Esophagus squamous epithelium (tissue), 5 donors: ENCODE measurements around the gene COMMD6. TPM values are rescaled to one million over a fixed set of nuclear protein-coding genes. Genes with fewer than 3 reads are reported as not detected.

Experiments used
- DNase-seq: peaks from one replicate; lab custom pipeline; 2025; lab: John Stamatoyannopoulos, UW
- H3K27ac ChIP-seq, 4 donors: fragments of 200-600 bp; sonication (generic); one replicate each; pipeline ENCODE4 v1.5.1; 2016 to 2019; ENCODE audit warnings: mild to moderate bottlenecking in 1 of 4
- H3K27me3 ChIP-seq, 4 donors: fragments of 200-600 bp; sonication (generic); 1 replicate in 3 of 4; 2 replicates in 1 of 4; pipeline versions ENCODE4 v1.5.1 to v1.6.0; 2017 to 2021; ENCODE audit warnings: antibody characterized with exemption in 1 of 4
- H3K36me3 ChIP-seq, 3 donors: fragments of 200-600 bp; sonication (generic); one replicate each; pipeline ENCODE4 v1.5.1; 2016 to 2019
- H3K4me1 ChIP-seq, 3 donors: fragments of 200-600 bp; sonication (generic); one replicate each; pipeline ENCODE4 v1.5.1; 2017 to 2019
- H3K4me3 ChIP-seq, 4 donors: fragments of 200-600 bp; sonication (generic); 1 replicate in 3 of 4; 2 replicates in 1 of 4; pipeline ENCODE4 v1.5.1; 2016 to 2019; ENCODE audit warnings: mild to moderate bottlenecking in 2 of 4, moderate library complexity in 1 of 4
- H3K9me3 ChIP-seq, 3 donors: fragments of 200-600 bp; sonication (generic); one replicate each; pipeline ENCODE4 v1.5.1; 2016 to 2019
- POLR2A ChIP-seq, 4 donors: fragments of 450-650 bp; IDR thresholded peaks; one replicate each; pipeline ENCODE4 v1.6.1; 2017; ENCODE audit warnings: antibody characterized with exemption in 4 of 4, mild to moderate bottlenecking in 4 of 4, moderate library complexity in 3 of 4
- WGBS, 2 donors: methylation state at CpG; one replicate each; pipeline ENCODE4 v1.1.5; 2018; 5-methylcytosine and 5-hydroxymethylcytosine counted together
- intact Hi-C: fragments of 100-400 bp; cut with DNase I; formaldehyde crosslinking; loops from one replicate; pipeline ENCODE4 v1.15.0; 2022
- total RNA-seq, 4 donors: library from RNA; depleted of rRNA; stranded (reverse); fragments of >200 nt; gene quantifications; one replicate each; pipeline ENCODE4 v1.1.0, GENCODE V29; 2016
- TF ChIP-seq, protein P1 (sequence below), 6 experiments: fragments of 450-650 bp in 4 of 6; fragments of 200-600 bp in 2 of 6; sonication (generic) in 2 of 6; IDR thresholded peaks; one replicate each; pipeline ENCODE4 v1.5.1; 2016 to 2019; ENCODE audit warnings: antibody characterized with exemption in 6 of 6, mild to moderate bottlenecking in 4 of 6, moderate library complexity in 4 of 6
- donor health status: DM: yes; HTN: yes; CAD: no.

Gene COMMD6
- total RNA-seq, 4 donors from 2014 or later, result 19.0 to 61.4 (median 38.1) TPM

DNA sequence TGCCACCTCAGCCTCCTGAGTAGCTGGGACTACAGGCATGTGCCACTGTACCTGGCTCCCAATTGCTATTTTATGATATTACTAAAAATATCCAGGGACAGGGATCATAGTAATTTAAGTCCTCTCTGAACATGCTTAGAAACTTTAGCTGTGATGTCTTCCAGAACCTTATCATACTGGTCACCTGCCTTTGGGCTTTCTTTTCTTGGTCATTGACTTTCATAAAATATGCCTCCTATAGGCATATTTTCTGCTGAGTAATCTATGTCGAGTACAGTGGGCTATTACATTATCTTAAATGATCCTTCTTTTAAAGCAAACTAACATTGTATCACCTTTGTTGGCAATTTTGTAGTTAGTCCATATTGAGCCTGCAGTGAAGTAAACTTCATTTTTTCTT is 18.2 kb upstream of the COMMD6 start:
- peaks cover 0 to 14% (median 3%) of the 10 kb centered on the region in 3 donors for H3K4me1 ChIP-seq
- H3K36me3 ChIP-seq, result peaks cover 0 to 31% (median 0%) of the 10 kb centered on the region in 3 donors
- WGBS, 2 donors, result 80 to 87% methylated on average over 1 of the region's 1 CpG
- H3K27me3 ChIP-seq, result no peaks in the 10 kb centered on the region
- TF ChIP-seq, protein P1, sequence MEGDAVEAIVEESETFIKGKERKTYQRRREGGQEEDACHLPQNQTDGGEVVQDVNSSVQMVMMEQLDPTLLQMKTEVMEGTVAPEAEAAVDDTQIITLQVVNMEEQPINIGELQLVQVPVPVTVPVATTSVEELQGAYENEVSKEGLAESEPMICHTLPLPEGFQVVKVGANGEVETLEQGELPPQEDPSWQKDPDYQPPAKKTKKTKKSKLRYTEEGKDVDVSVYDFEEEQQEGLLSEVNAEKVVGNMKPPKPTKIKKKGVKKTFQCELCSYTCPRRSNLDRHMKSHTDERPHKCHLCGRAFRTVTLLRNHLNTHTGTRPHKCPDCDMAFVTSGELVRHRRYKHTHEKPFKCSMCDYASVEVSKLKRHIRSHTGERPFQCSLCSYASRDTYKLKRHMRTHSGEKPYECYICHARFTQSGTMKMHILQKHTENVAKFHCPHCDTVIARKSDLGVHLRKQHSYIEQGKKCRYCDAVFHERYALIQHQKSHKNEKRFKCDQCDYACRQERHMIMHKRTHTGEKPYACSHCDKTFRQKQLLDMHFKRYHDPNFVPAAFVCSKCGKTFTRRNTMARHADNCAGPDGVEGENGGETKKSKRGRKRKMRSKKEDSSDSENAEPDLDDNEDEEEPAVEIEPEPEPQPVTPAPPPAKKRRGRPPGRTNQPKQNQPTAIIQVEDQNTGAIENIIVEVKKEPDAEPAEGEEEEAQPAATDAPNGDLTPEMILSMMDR (IDR thresholded peaks at IDR 0.05), result no peak
- no peak for TF ChIP-seq POLR2A (IDR thresholded peaks at IDR 0.05)
- H3K4me3 ChIP-seq, result no peak overlapping the region
- H3K27ac ChIP-seq, result no peak overlapping the region
- no peaks in the 10 kb centered on the region for H3K9me3 ChIP-seq
- intact Hi-C loops, result no loop called here
- no peak for DNase-seq

DNA sequence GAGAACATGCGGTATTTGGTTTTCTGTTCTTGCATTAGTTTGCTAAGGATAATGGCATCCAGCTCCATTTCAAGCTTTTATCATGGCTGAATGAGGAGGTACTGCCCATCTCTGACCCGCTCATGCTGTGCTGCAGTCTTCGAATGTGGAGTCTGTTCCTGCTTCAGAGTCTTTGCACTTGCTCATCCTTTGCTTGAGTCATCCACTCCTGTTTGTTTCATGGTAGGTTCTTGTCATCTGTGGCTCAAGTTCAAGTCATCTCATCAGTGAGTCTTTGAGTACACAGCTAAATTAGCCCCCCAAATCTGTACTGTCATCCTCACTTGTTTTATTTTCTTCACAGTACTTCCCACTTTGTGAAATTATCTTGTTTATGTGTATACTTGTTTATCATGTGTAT is 17.3 kb upstream of the COMMD6 start:
- Histone ChIP-seq H3K4me3 (no peak overlapping the region), H3K4me1 (peaks cover 0 to 22% (median 9%) of the 10 kb centered on the region in 3 donors), H3K9me3 (no peaks in the 10 kb centered on the region), H3K27me3 (no peaks in the 10 kb centered on the region), H3K36me3 (peaks cover 0 to 28% (median 0%) of the 10 kb centered on the region in 3 donors), H3K27ac (no peak overlapping the region)
- 91 to 94% methylated on average over 3 of the region's 3 CpGs for WGBS, 2 donors
- TF ChIP-seq, protein P1 (IDR thresholded peaks at IDR 0.05), result no peak
- no peak for TF ChIP-seq POLR2A (IDR thresholded peaks at IDR 0.05)
- DNase-seq, result no peak
- intact Hi-C loops, result no loop called here

DNA sequence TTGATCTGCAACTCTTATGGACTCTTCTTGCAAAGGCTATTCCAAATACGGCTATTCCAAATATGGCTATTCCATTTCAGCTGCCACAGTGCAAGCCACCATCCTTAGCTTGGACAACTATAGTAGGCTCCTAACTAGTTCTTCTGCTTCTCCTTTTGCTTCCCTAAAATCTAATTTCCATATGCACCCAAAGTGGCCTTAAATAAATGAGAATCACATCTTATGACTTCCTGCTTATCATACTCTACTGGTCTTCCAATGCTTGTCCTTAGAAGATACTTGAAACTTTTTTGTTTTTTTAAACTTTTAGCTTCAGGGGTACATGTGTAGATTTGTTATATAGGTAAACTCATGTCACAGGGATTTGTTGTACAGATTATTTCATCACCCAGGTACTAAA is 16.8 kb upstream of the COMMD6 start:
- H3K9me3 ChIP-seq, result no peaks in the 10 kb centered on the region
- H3K27me3 ChIP-seq, result no peaks in the 10 kb centered on the region
- no peak for DNase-seq
- peaks cover 0 to 22% (median 9%) of the 10 kb centered on the region in 3 donors for H3K4me1 ChIP-seq
- intact Hi-C loops, result no loop called here
- peaks cover 0 to 28% (median 0%) of the 10 kb centered on the region in 3 donors for H3K36me3 ChIP-seq
- 93 to 100% methylated on average over 1 of the region's 1 CpG for WGBS, 2 donors
- no peak overlapping the region for H3K4me3 ChIP-seq
- no peak overlapping the region for H3K27ac ChIP-seq
- TF ChIP-seq, protein P1 (IDR thresholded peaks at IDR 0.05), result no peak
- no peak for TF ChIP-seq POLR2A (IDR thresholded peaks at IDR 0.05)

DNA sequence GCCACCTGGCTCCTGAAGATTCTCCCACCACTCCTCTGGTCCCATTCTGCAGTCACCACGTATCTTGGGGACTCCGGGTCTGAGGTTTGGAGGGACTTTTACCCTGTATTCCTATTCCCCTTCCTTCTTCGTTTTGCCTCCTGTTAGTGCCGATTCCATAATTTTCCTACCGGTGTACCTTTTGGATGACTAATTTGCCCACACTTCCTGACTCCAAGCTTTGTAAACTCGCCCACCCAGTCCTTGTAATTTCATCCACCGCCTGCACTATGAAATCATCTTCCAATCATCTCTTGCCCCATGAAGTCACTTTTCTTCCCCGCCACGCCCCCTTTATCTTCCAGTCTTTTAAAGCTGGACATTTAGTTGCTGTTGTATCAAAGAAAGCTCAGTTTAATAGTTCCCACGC is 12.5 kb upstream of the COMMD6 start:
- 1 to 5% methylated on average over 9 to 10 of the region's 10 CpGs for WGBS, 2 donors
- peaks cover 0 to 21% (median 0%) of the 10 kb centered on the region in 3 donors for H3K36me3 ChIP-seq
- intact Hi-C loops, result no loop called here
- H3K9me3 ChIP-seq, result no peaks in the 10 kb centered on the region
- H3K4me1 ChIP-seq, result peaks cover 0 to 30% (median 13%) of the 10 kb centered on the region in 3 donors
- H3K27me3 ChIP-seq, result no peaks in the 10 kb centered on the region
- DNase-seq, result no peak
- TF ChIP-seq POLR2A (IDR thresholded peaks at IDR 0.05), result no peak
- TF ChIP-seq, protein P1 (IDR thresholded peaks at IDR 0.05), result no peak
- peak overlapping the region; percentile 87 to 90 (median 89) for H3K27ac ChIP-seq
- H3K4me3 ChIP-seq, result peak overlapping the region; percentile 85 to 89 (median 86)

DNA sequence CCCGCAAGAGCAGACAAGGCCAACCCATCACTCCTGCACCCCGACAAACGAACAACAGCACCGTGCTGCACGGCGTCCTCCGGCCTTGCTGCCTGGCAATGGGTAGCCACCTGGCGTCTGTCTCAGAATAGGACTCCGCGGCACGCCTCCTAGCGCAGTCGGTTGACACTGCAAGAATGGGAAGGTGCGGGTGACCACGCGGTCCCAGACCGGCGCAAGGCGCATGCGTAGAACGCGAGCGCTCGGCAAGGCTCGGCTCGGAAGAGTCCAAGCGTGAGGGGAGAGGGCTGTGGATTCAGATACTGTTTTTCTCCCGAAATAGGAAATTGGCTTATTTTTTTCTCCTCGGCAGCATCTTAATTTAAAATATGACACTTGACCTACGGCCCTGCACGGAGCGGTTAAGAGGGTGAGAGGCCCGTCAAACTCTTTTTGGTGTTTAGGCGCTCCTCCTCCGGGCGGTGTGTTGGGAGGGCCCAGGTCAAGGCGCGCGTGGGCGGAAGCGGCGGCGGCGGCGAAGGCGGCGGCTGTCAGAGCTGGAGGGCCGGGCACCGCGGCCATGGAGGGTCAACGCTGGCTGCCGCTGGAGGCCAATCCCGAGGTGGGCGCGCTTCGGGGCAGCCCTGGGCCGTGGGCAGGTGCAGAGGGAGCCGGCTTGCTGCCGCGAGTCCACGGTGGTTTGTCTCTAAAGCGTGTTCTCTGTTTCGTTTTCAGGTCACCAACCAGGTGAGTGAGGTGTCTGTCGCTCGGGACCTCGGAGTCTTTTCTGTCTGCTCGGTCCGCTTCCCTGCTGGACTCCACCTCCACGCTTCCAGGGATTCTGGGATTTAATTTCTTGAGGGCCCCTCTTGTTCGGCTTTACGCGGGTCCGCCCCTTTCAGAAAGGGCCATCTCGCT is 11.9 kb upstream of the COMMD6 start, which contains the start of gene UCHL3:
TSS of gene UCHL3 (plus strand) at position 530 of the 897 bp plus-strand sequence. CDS start at position 560, 30 bp downstream.
- Histone ChIP-seq H3K27ac (peak within 1 kb of the TSS; percentile 87 to 90 (median 89)), H3K4me3 (peak within 1 kb of the TSS; percentile 85 to 89 (median 86)), H3K9me3 (no peaks in the 10 kb centered on the region), H3K27me3 (no peaks in the 10 kb centered on the region), H3K4me1 (peaks cover 0 to 37% (median 15%) of the 10 kb centered on the region in 3 donors), H3K36me3 (peaks cover 0 to 15% (median 0%) of the 10 kb centered on the region in 3 donors)
- WGBS, 2 donors, result 0 to 1% methylated on average over 41 of the region's 74 CpGs
- TF ChIP-seq POLR2A (IDR thresholded peaks at IDR 0.05), result peak in 2 of 4 donors; percentile 50 to 69
- TF ChIP-seq, protein P1 (IDR thresholded peaks at IDR 0.05), result peak; percentile 75 to 96 (median 91)
- peak; percentile 64 for DNase-seq
- intact Hi-C loops, result loop anchor here (5.0 to 10.0 kb wide), 2 partner anchors 67 to 185 kb away; partner anchors contain the start of gene TBC1D4
